ENCODE data around the gene KNTC1.
"Not testable (repeated sequence)": the region's sequence is repeated elsewhere in the genome, so short reads cannot be mapped to it uniquely, and the experiment has no call there.

Gene KNTC1

DNA sequence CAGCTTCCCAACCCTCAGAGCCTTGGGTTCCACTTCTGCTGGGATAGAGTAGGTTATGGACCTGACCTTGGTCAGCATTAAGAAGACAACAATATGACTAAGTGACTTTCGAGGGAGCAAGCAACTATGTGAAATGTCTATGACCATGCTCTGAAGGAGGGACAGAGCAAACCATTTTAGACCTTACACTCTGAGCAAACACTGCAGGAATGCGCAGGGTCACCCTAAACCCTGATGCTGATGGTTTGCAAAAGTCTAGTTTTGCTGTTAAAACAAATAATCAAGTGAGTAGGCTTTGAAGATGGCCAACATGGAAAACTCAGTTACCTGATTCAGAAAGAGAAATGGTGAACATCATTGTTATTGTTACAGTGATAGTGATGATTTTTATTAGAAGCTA is 35.1 kb upstream of the KNTC1 start:
- H3K9me3 ChIP-seq (ENCODE audit: control insufficient read depth, insufficient read depth, low read length), result no peaks in the 10 kb centered on the region
- no peaks in the 10 kb centered on the region for H3K4me1 ChIP-seq (ENCODE audit: control insufficient read depth, insufficient read depth, low read length)
- DNase-seq (ENCODE audit: low read depth, low spot score), result no peak
- peaks cover 11% of the 10 kb centered on the region; the same call in 1 of the 2 replicates for H3K36me3 ChIP-seq (ENCODE audit: control insufficient read depth, insufficient read depth, low read length)
- H3K27ac ChIP-seq (ENCODE audit: low read length), result no peak overlapping the region
- no peak overlapping the region for H3K4me3 ChIP-seq (ENCODE audit: low read length)
- no peaks in the 10 kb centered on the region for H3K27me3 ChIP-seq (ENCODE audit: control insufficient read depth, insufficient read depth, low read length)
- WGBS (ENCODE audit: insufficient coverage, insufficient read length), result no CpG with 5 or more reads among the region's 2 CpGs

DNA sequence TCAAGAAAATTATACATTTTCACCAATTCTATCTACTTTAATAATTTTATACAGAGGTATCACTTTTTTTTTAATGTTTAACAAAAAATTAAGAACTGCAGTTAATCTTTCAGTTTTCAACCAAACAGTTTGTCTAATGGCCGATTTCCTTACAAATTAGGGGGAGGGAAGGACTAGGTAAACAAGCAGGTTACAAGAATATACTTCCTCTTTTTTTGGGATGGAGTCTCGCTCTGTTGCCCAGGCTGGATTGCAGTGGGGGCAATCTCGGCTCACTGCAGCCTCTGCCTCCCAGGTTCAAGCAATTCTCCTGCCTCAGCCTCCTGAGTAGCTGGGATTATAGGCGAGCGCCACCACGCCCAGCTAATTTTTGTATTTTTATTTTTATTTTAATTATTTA is 33.8 kb upstream of the KNTC1 start:
- WGBS (ENCODE audit: insufficient coverage, insufficient read length), result no CpG with 5 or more reads among the region's 6 CpGs
- H3K9me3 ChIP-seq (ENCODE audit: control insufficient read depth, insufficient read depth, low read length); DNase-seq (ENCODE audit: low read depth, low spot score); H3K4me3 ChIP-seq (ENCODE audit: low read length); H3K27me3 ChIP-seq (ENCODE audit: control insufficient read depth, insufficient read depth, low read length); H3K4me1 ChIP-seq (ENCODE audit: control insufficient read depth, insufficient read depth, low read length); H3K36me3 ChIP-seq (ENCODE audit: control insufficient read depth, insufficient read depth, low read length); H3K27ac ChIP-seq (ENCODE audit: low read length): not testable (repeated sequence)

DNA sequence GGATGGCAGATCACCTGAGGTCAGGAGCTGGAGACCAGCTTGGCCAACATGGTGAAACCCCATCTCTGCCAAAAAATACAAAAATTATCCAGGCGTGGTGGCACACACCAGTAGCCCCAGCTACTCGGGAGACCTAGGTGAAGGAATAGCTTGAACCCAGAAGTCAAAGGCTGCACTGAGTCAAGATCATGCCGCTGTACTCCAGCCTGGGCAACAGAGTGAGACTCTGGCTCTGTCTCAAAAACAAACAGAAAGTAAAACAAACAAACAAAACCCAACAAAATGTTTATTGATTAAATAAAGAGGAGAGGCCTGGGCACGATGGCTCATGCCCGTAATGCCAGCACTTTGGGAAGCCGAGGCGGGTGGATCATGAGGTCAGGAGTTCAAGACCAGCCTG is 31.8 kb upstream of the KNTC1 start:
- H3K27ac ChIP-seq (ENCODE audit: low read length), result no peak overlapping the region
- no peak overlapping the region for H3K4me3 ChIP-seq (ENCODE audit: low read length)
- no peaks in the 10 kb centered on the region for H3K9me3 ChIP-seq (ENCODE audit: control insufficient read depth, insufficient read depth, low read length)
- DNase-seq (ENCODE audit: low read depth, low spot score), result no peak
- no CpG with 5 or more reads among the region's 7 CpGs for WGBS (ENCODE audit: insufficient coverage, insufficient read length)
- no peaks in the 10 kb centered on the region for H3K4me1 ChIP-seq (ENCODE audit: control insufficient read depth, insufficient read depth, low read length)
- H3K27me3 ChIP-seq (ENCODE audit: control insufficient read depth, insufficient read depth, low read length), result no peaks in the 10 kb centered on the region
- H3K36me3 ChIP-seq (ENCODE audit: control insufficient read depth, insufficient read depth, low read length), result peaks cover 5% of the 10 kb centered on the region; the same call in 1 of the 2 replicates

DNA sequence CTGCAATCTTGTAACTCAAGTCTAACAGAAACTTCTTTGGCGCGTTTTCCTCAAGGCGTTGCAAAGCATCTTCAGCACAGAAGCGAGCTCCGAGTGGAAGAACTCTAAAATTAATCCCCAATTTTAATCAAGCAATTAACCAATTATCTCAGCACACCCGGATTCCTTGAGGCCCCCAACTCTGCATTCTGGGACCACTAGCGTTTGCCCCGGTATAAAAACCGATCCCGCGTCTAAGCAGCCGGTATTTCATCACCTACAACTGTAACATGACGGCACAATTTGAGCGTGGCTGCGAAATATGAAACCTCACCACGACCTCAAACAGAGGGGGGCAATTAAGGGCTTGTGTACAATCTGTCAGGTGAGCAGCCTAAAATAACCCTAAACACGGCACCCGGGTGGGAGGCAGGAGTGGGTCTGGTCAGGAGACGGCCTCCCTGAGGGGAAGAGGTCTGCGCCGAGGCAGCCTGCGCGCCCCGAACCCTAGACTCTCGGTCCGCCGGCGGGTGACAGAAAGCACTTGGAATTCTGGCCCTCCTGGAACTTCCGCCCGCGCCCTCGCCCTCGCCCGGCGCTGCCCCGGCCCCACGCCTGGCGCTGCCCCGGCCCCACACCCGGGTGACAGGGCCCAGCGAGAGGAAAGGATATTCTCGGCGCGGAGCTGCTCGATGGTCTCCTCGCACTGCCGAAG is 26.9 kb upstream of the KNTC1 start:
- no CpG with 5 or more reads among the region's 47 CpGs for WGBS (ENCODE audit: insufficient coverage, insufficient read length)
- no peaks in the 10 kb centered on the region; the same call in 1 of the 2 replicates for H3K36me3 ChIP-seq (ENCODE audit: control insufficient read depth, insufficient read depth, low read length)
- H3K4me3 ChIP-seq (ENCODE audit: low read length), result peak overlapping the region; percentile 95
- no peaks in the 10 kb centered on the region for H3K4me1 ChIP-seq (ENCODE audit: control insufficient read depth, insufficient read depth, low read length)
- no peaks in the 10 kb centered on the region for H3K9me3 ChIP-seq (ENCODE audit: control insufficient read depth, insufficient read depth, low read length)
- no peaks in the 10 kb centered on the region for H3K27me3 ChIP-seq (ENCODE audit: control insufficient read depth, insufficient read depth, low read length)
- no peak for DNase-seq (ENCODE audit: low read depth, low spot score)
- no peak overlapping the region for H3K27ac ChIP-seq (ENCODE audit: low read length)

DNA sequence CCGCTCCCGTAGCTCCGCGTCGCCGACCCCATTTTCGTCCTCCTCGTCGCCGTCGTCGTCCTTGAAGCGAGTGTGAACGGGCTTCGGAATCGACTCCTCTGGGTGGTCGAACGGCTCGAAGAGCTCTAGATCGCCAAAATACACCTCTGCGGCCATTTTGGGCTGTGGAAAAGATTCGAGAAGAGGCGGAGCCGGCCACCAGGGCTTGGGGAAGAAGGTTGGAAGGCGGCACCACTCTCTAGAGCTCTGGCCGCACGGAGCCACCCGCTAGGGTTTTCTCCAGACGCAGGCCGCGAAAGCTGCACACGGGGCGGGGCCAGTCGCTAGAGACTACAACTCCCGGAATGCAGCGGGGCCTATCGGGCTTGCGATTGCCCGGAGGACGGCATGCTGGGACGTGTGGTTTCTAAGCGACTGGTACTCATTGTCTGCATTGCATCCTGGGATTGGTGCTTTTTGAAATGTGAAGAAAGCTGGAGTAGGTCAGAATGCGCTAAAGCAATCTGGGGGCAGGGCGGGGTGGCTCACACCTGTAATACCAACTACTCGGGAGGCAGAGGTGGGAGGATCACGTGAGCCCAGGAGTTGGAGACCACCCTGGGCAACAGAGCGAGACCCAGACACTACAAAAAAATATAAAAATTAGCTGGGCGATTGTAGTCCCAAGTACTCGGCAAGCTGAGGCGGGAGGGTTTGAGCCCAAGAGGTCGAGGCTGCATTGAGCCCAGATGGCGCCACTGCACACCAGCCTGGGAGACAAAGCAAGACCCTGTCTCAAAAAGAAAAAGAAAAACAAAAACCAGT is 26.2 kb upstream of the KNTC1 start, which contains the start of gene ZCCHC8:
TSS of gene ZCCHC8 (minus strand) at position 248 of the 804 bp plus-strand sequence. CDS start at position 156, 92 bp downstream.
- peak; percentile 97 for DNase-seq (ENCODE audit: low read depth, low spot score)
- Histone ChIP-seq H3K9me3 (ENCODE audit: control insufficient read depth, insufficient read depth, low read length) (no peaks in the 10 kb centered on the region), H3K4me1 (ENCODE audit: control insufficient read depth, insufficient read depth, low read length) (no peaks in the 10 kb centered on the region), H3K27ac (ENCODE audit: low read length) (no peak within 1 kb of the TSS), H3K36me3 (ENCODE audit: control insufficient read depth, insufficient read depth, low read length) (peaks cover 3% of the 10 kb centered on the region; the same call in 1 of the 2 replicates), H3K27me3 (ENCODE audit: control insufficient read depth, insufficient read depth, low read length) (no peaks in the 10 kb centered on the region), H3K4me3 (ENCODE audit: low read length) (peak within 1 kb of the TSS; percentile 95)
- WGBS (ENCODE audit: insufficient coverage, insufficient read length), result no CpG with 5 or more reads among the region's 52 CpGs

DNA sequence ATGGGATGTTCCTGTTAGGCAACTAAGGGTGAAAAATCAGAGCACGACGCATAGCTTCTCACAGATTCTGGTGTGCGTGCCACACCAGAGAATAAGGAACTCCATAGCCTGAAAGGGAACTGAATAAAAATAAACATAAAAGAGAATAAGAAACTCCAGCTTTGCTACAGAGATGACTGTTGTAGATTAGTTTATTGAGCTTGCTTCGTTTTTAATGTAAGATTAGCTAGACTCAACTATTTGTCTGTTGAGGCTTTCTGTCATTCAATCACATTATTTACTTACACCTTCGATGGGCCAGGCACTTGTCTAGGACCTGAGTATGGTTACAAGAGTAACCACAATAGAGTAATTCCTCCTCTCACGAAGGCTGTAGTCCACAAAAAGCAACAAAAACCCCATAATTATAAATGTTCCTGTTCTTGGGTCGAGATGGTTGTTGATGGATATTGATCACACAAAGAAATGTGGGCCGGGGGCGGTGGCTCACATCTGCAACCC is 25.5 kb upstream of the KNTC1 start:
- no peak for DNase-seq (ENCODE audit: low read depth, low spot score)
- H3K4me3 ChIP-seq (ENCODE audit: low read length), result no peak overlapping the region; the same call in 1 of the 2 replicates
- no peaks in the 10 kb centered on the region for H3K9me3 ChIP-seq (ENCODE audit: control insufficient read depth, insufficient read depth, low read length)
- H3K4me1 ChIP-seq (ENCODE audit: control insufficient read depth, insufficient read depth, low read length), result no peaks in the 10 kb centered on the region
- peaks cover 8% of the 10 kb centered on the region for H3K36me3 ChIP-seq (ENCODE audit: control insufficient read depth, insufficient read depth, low read length)
- no CpG with 5 or more reads among the region's 9 CpGs for WGBS (ENCODE audit: insufficient coverage, insufficient read length)
- no peaks in the 10 kb centered on the region for H3K27me3 ChIP-seq (ENCODE audit: control insufficient read depth, insufficient read depth, low read length)
- H3K27ac ChIP-seq (ENCODE audit: low read length), result no peak overlapping the region

DNA sequence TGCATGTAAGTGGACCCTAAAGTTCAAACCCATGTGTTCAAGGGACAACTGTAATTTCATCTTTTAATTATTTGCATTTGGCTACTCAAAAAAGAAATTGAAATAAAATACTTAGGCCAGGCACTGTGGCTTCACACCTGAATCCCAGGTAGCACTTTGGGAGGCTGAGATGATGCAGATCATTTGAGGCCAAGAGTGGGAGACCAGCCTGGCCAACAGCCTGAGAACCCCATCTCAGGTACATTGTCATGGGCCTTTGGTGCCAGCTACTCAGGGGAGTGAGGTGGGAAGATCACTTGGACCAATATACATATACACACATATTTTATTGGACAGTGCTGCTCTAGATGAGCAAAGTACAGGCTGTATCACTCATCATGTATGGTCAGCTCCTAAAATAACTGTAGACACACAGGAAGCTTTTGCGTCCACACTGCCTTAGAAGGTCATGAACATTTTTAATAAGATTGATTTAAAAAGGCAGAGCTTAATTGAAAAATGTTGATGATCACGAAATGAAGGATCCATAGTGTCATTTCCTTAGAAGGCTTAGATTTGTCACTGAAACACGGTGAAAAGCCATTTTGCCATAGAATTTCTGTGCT is 23.8 kb upstream of the KNTC1 start:
- peaks cover 18% of the 10 kb centered on the region for H3K36me3 ChIP-seq (ENCODE audit: control insufficient read depth, insufficient read depth, low read length)
- no peak overlapping the region for H3K27ac ChIP-seq (ENCODE audit: low read length)
- H3K4me3 ChIP-seq (ENCODE audit: low read length), result no peak overlapping the region
- H3K27me3 ChIP-seq (ENCODE audit: control insufficient read depth, insufficient read depth, low read length), result no peaks in the 10 kb centered on the region
- no peaks in the 10 kb centered on the region for H3K4me1 ChIP-seq (ENCODE audit: control insufficient read depth, insufficient read depth, low read length)
- H3K9me3 ChIP-seq (ENCODE audit: control insufficient read depth, insufficient read depth, low read length), result no peaks in the 10 kb centered on the region
- DNase-seq (ENCODE audit: low read depth, low spot score), result no peak
- WGBS (ENCODE audit: insufficient coverage, insufficient read length), result no CpG with 5 or more reads among the region's 3 CpGs

DNA sequence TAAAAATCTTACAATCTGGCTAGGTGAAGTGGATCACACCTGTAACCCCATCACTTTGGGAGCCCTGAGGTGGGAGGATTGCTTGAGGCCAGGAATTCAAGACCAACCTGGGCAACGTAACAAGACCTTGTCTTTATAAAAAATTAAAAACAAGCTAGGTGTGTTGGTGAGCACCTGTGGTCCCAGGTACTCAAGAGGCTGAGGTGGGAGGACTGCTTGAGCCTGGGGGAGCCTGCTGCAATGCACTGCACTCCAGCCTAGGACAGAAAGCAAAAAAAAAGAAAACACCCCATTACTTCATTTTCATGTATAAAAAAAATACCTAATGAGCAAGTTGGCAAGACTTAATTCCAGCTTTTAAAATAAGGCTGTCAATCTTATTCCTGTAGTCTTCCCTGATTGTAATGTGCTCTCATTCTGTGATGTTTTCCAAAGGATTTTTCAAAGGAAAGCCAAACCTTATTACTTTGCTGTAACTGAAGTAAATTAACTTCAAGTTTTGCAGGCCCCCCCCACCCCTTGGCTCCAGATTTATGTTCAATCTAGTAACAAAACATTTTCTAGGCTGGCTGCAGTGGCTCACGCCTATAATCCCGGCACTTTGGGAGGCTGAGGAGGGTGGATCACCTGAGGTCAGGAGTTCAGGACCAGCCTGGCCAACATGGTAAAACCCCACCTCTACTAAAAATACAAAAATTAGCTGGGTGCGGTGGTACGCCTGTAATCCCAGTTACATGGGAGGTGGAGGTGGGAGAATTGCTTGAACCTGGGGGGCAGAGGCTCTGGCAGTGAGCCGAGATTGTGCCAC is 23.1 kb upstream of the KNTC1 start:
- no peak overlapping the region for H3K27ac ChIP-seq (ENCODE audit: low read length)
- peaks cover 19% of the 10 kb centered on the region for H3K36me3 ChIP-seq (ENCODE audit: control insufficient read depth, insufficient read depth, low read length)
- no CpG with 5 or more reads among the region's 6 CpGs for WGBS (ENCODE audit: insufficient coverage, insufficient read length)
- no peaks in the 10 kb centered on the region for H3K27me3 ChIP-seq (ENCODE audit: control insufficient read depth, insufficient read depth, low read length)
- H3K4me1 ChIP-seq (ENCODE audit: control insufficient read depth, insufficient read depth, low read length), result no peaks in the 10 kb centered on the region
- no peak for DNase-seq (ENCODE audit: low read depth, low spot score)
- no peak overlapping the region for H3K4me3 ChIP-seq (ENCODE audit: low read length)
- no peaks in the 10 kb centered on the region for H3K9me3 ChIP-seq (ENCODE audit: control insufficient read depth, insufficient read depth, low read length)

DNA sequence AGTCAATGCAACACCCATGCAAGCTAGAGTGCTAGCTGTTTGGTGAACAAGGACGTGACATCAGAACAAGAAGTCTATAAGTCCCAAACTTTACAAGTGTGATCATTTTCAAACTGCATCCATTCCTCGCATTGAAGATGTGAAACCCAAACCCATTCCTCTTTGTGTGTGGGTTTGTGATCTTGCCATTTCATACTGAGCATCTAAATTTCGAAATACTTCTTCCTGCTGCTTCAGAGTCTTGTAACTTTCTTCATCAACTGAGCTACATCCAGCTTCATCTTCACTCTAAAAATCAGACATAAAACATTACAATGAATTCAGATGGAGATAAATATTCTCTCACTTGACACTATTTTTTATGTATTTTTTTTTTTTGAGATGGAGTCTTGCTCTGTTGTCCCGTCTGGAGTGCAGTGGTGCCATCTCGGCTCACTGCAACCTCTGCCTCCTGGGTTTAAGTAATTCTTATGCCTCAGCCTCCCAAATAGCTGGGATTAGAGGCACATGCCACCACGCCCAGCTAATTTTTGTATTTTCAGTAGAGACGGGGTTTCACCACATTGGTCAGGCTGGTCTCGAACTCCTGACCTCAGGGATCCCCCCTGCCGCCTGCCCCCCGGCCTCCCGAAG is 21.5 kb upstream of the KNTC1 start:
- no peaks in the 10 kb centered on the region for H3K4me1 ChIP-seq (ENCODE audit: control insufficient read depth, insufficient read depth, low read length)
- peaks cover 26% of the 10 kb centered on the region for H3K36me3 ChIP-seq (ENCODE audit: control insufficient read depth, insufficient read depth, low read length)
- no CpG with 5 or more reads among the region's 11 CpGs for WGBS (ENCODE audit: insufficient coverage, insufficient read length)
- H3K4me3 ChIP-seq (ENCODE audit: low read length), result no peak overlapping the region
- no peaks in the 10 kb centered on the region for H3K27me3 ChIP-seq (ENCODE audit: control insufficient read depth, insufficient read depth, low read length)
- H3K9me3 ChIP-seq (ENCODE audit: control insufficient read depth, insufficient read depth, low read length), result no peaks in the 10 kb centered on the region
- H3K27ac ChIP-seq (ENCODE audit: low read length), result no peak overlapping the region
- DNase-seq (ENCODE audit: low read depth, low spot score), result no peak
